Panc1 (cell line): Measurements from ENCODE around the gene CPD.

ENCODE experiments used
- POLR2AphosphoS5 ChIP-seq: IDR thresholded peaks from 2 replicates; pipeline ENCODE4 v1.6.1; 2012; ENCODE audit warnings: mild to moderate bottlenecking, low read depth, low read length, moderate library complexity
- TF ChIP-seq, protein P1 (sequence below): fragments of 450-650 bp; IDR thresholded peaks from 2 replicates; pipeline ENCODE4 v1.5.1; 2017; ENCODE audit warnings: mild to moderate bottlenecking

DNA sequence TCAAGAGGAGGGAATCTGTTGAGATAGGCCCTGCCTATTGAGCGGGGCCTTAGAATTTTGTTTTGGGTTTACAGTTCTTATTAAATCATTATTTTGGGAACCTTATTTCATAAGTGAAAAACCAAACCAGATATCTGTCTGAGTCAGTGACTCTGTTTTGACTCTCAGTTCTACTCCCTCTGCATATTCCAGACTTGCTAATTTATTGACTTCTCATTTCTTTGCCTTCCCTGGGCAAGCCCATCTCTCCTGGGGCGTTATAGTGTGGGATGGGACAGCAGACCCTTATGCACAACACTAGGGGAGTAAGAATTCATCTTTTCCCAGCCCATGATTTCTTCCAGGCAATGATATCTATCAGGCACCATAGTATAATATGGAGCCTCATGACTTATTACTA lies 45.7 kb downstream of the CPD start:
- TF ChIP-seq, protein P1, sequence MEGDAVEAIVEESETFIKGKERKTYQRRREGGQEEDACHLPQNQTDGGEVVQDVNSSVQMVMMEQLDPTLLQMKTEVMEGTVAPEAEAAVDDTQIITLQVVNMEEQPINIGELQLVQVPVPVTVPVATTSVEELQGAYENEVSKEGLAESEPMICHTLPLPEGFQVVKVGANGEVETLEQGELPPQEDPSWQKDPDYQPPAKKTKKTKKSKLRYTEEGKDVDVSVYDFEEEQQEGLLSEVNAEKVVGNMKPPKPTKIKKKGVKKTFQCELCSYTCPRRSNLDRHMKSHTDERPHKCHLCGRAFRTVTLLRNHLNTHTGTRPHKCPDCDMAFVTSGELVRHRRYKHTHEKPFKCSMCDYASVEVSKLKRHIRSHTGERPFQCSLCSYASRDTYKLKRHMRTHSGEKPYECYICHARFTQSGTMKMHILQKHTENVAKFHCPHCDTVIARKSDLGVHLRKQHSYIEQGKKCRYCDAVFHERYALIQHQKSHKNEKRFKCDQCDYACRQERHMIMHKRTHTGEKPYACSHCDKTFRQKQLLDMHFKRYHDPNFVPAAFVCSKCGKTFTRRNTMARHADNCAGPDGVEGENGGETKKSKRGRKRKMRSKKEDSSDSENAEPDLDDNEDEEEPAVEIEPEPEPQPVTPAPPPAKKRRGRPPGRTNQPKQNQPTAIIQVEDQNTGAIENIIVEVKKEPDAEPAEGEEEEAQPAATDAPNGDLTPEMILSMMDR = no peak
- no peak for TF ChIP-seq POLR2AphosphoS5
